Measurements from ENCODE around the gene RTKN. TPM values are rescaled to one million over a fixed set of nuclear protein-coding genes. Genes with fewer than 3 reads are reported as not detected.
A peak's percentile ranks its signal among the peaks of the same experiment; 100 is the strongest.

The RTKN gene
- total RNA-seq, 1 experiment from 2014 or later = 94.0 TPM

GRCh38 chr2:74444498-74445318 lies 3.0 kb upstream of the RTKN start:
- no peak overlapping the region for H3K4me3 ChIP-seq (replicated peaks in 1 of 2; ENCODE audit: low read depth in 1 of 2, low read length in 2 of 2)
- no TSS peak for BruUV-seq (replicated peaks)
- no peak overlapping the region for H3K27ac ChIP-seq (ENCODE audit: low read depth, low read length)
- no peaks in the 10 kb centered on the region for H3K36me3 ChIP-seq (ENCODE audit: control insufficient read depth in 1 of 2, insufficient read depth in 2 of 2, low read length in 2 of 2)
- POLR2A ChIA-PET = interaction anchor here (0.6 to 3.0 kb wide), 2 partner anchors 10 to 13 kb away, joined by 3 to 13 read pairs; partner anchors contain the start of genes INO80B and WBP1
- TF ChIP-seq ZNF274 (IDR thresholded peaks at IDR 0.05; ENCODE audit: low read depth, low read length) (no peak), CBX3 (IDR thresholded peaks at IDR 0.05; ENCODE audit: low read depth) (no peak), ZBTB33 (IDR thresholded peaks at IDR 0.05; ENCODE audit: extremely low read depth, insufficient replicate concordance, low read length) (no peak), ELF1 (IDR thresholded peaks at IDR 0.05; ENCODE audit: borderline replicate concordance, low read depth) (no peak), YY1 (IDR thresholded peaks at IDR 0.05; ENCODE audit: extremely low read depth, insufficient replicate concordance, low read depth, low read length) (no peak), SP1 (IDR thresholded peaks at IDR 0.05; ENCODE audit: low read depth) (no peak), EGR1 (IDR thresholded peaks at IDR 0.05; ENCODE audit: low read depth) (no peak), JUND (IDR thresholded peaks at IDR 0.05) (no peak), RAD21 (IDR thresholded peaks at IDR 0.05; ENCODE audit: low read depth) (no peak), EZH2phosphoT487 (IDR thresholded peaks at IDR 0.05; ENCODE audit: borderline replicate concordance) (no peak), SIN3A (IDR thresholded peaks at IDR 0.05; ENCODE audit: low read depth) (no peak), EZH2 (IDR thresholded peaks at IDR 0.05) (no peak), TCF7L2 (IDR thresholded peaks at IDR 0.05; ENCODE audit: borderline replicate concordance, extremely low read depth, insufficient read depth, insufficient read length) (no peak), POLR2AphosphoS5 (IDR thresholded peaks at IDR 0.05; ENCODE audit: low read depth, low read length) (no peak), REST (IDR thresholded peaks at IDR 0.05; ENCODE audit: low read depth) (no peak), MAX (IDR thresholded peaks at IDR 0.05) (no peak)
- no peaks in the 10 kb centered on the region for H3K27me3 ChIP-seq (ENCODE audit: insufficient read depth, low read length)
- peak overlapping the region; percentile 13 for H2AFZ ChIP-seq (ENCODE audit: low read depth, low read length, poor library complexity, severe bottlenecking)
- ATAC-seq (no peak), DNase-seq (ENCODE audit: low read depth, low spot score) (no peak)
- H3K79me2 ChIP-seq (ENCODE audit: insufficient read depth, low read length) = peaks cover 10% of the 10 kb centered on the region
- CTCF ChIA-PET = no interaction called here
- RAD21 ChIA-PET (ENCODE audit: low non-redundant PET in 1 of 2, low total read pairs in 2 of 2, uncharacterized antibody in 2 of 2, unreplicated experiment in 2 of 2) = no interaction called here
- H4K20me1 ChIP-seq (ENCODE audit: insufficient read depth) = no peaks in the 10 kb centered on the region; the same call in 1 of the 2 replicates
- no peaks in the 10 kb centered on the region for H3K9me2 ChIP-seq (ENCODE audit: insufficient read depth)
- no peaks in the 10 kb centered on the region for H3K9me3 ChIP-seq (ENCODE audit: control insufficient read depth in 1 of 2, insufficient read depth in 1 of 2, low read depth in 1 of 2, low read length in 2 of 2)
- peaks cover 25 to 38% of the 10 kb centered on the region in 2 experiments for H3K4me1 ChIP-seq (ENCODE audit: control insufficient read depth in 1 of 2, insufficient read depth in 2 of 2, low read length in 2 of 2)
- H3K9ac ChIP-seq (ENCODE audit: low read length) = no peak overlapping the region; the same call in 1 of the 2 replicates
- peak overlapping the region; percentile 61 for H3K4me2 ChIP-seq (ENCODE audit: low read length)
- intact Hi-C loops (cut with micrococcal nuclease) = no loop called here
